Smooth muscle cell of the brain vasculature (primary cell): ENCODE results near the gene ASPSCR1.

Source experiments
- DNase-seq: peaks from one replicate; pipeline ENCODE4 v3.0.0-alpha.2; 2012; ENCODE audit warnings: low read depth, low spot score

The ASPSCR1 gene

DNA sequence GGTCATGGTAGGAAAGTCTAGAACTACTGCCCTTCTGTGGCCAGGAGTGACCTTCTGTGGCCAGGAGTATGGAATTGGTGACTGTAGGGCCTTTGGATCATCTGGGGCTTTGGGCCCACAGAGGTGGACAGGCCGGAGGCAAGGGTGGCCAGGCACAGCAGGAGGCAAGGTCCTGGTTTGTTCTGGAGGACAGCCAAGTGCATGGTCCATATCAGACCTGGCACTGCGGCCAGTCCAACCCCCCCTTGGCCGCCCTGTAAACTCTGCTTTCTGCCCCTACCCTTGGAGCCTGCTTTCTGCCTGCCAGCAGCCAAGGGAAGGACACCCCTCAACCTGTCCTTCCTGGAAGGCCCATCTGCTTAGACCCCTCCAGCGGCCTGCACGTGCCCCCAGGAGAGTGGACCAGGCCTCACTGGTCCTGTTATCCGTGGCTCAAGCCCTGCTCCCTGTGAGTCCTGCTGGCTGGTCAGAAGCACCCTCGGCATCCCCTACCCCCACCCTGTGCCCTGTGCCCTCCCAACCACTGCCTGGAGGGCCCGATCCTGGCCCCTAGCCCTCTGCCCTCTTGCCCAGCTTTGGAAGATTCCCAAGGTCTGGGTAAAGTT lies 62.4 kb downstream of the ASPSCR1 start:
- DNase-seq, result no peak

DNA sequence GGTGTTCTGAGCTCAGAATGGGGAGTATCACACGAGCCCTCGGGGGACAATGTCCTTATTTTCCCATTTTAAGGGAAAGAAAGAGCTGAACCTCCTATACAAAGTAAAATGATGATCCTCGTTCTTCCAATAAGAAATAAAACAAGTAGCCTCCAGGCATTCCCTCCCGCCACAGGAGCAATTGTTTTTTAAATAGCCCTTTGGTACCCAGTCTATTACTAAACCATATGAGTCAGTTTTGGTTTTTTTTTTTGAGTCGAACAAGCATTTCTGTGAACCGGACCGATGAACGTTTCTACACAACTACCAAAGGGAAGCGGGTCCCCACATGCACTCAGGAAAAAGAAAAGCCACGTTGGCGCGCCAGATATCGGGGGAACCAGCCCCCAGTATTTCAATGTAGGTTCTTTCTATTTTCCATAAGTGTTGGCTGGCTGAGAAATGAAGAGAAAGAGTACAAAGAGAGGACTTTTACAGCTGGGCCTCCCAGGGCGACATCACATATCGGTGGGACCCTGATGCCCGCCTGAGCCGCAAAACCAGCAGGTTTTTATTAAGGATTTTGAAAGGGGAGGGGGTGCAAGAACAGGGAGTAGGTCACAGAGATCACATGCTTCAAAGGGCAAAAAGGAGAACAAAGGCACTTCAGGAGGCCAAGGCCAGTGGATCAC lies 63.9 kb downstream of the ASPSCR1 start:
- DNase-seq, result no peak

DNA sequence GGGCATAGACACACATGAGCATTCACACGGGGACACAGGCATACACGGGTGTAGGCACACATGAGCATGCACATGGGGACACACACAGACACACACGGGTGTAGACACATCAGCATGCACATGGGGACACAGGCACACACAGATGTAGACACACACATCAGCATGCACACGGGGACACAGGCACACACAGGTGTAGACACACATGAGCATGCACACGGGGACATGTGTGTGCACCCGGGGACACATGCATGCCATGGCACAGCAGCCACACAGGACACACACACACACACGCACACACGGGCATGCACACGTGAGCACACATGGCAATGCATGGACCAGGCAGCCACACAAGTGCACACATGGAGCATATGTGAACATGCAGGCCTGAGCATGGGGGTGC lies 65.2 kb downstream of the ASPSCR1 start:
- DNase-seq, result no peak

DNA sequence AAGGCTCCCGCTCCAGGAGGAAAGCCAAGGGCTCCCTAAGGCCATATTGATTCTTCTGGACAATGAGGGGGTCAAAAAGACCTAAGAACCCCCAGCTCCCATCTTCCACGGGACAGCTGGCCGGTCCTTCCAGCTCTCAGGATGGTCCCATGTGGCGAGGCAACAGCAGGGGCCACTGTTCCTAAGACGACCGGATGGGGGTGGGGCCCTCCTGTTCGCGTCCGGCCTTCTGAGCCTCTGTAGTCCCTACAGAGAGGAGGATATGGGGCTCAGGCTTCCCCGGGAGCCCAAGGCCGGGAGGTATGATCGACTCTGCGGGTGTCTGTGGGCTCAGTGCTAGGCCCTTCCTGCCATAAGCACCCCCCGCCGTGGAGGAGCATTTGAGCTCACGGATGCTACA lies 66.1 kb downstream of the ASPSCR1 start:
- no peak for DNase-seq

DNA sequence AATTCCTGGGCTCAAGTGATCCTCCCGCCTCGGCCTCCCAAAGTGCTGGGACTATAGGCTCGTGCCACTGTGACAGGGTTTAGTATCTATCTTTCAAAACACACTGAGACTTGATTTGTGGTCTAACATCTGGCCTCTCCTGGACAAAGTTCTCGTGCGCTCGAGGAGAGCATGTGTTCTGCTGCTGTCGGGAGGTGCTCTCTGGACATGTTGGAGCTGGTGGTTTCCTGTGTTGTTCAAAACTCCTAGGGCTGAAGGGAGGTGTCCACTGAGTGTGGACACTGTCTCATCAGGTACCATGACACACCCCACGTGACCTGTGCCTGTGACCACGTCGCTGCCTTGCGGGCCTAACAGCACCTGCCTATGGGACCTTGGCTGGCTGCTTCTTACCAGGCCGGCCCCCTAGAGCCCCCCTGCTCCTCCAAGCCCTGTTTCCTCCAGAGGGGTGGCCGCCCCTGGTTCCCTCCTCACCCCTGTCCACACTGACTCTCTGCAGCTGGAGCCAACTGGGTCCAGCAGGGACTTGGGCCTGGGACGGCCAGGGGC lies 68.6 kb downstream of the ASPSCR1 start:
- DNase-seq, result no peak

DNA sequence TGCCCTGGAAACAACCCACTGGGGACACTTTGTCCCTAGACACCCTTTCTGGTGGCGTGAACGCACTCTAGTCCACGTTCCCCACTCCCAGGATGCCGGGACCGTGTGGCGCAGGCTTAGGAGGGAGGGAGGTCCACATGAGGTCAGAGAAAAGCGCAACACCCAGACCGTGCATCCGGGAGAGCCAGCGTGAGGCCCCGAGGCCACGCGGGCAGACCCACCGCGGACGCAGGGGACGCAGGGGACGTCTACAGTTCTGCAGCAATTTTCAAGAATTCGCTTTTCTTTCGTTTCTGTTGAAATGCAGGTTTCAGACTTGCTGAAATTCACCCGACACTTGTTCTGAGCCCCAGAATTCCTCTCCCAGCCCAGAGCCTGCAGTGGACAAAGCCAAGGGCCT lies 69.5 kb downstream of the ASPSCR1 start:
- DNase-seq, result no peak

DNA sequence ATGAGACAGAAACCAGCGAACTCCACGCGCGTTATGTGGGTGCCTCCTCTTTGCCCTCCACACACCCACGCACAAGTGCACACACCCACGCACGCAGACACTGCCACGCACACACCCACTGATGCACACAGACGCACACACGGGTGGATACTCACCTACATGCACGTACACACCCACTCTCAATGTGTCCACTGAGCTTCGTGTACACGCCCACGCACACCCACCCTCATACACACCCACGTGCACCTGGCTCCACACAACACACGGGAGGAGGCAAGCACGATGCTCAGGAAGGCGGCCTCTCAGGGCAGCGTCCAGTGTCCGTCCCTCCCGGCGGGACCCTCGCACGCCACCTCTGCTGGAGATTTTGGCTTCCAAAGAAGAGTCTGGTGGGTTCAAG lies 70.0 kb downstream of the ASPSCR1 start:
- no peak for DNase-seq

DNA sequence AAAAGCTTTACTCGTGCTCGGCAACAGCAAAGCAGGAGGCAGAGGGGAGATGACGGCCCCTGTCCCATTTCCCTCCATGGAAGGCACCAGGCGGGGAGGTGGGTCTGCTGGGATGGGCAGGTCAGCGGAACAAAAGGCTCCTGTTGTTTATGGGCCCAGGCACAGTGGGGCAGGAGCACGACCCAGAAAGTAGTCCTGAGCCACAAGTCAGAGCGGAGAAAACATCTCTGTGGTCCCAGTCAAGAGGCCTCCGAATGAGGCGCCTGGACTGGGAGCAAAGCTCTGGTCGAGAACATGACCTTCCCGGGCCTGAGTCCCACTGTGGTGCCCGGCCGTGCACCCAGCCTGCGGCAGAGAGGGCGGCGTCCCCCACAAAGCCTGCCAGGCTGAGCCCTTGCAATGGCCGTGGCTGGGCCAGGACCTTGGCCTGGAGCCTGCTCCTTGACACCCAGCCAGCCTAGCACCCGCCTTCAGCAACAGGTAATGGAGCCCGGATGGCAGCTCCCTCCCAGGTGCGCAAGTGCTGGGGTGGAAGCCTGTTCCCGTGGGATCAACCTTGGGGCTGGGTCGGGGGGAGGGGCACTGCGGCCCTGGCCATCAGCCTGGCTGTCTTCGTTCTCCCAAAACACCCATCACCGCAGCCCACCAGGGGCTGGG lies 70.6 kb downstream of the ASPSCR1 start:
- DNase-seq, result no peak

GRCh38 chr17:82048571-82048971 lies 71.1 kb downstream of the ASPSCR1 start:
- DNase-seq, result no peak

DNA sequence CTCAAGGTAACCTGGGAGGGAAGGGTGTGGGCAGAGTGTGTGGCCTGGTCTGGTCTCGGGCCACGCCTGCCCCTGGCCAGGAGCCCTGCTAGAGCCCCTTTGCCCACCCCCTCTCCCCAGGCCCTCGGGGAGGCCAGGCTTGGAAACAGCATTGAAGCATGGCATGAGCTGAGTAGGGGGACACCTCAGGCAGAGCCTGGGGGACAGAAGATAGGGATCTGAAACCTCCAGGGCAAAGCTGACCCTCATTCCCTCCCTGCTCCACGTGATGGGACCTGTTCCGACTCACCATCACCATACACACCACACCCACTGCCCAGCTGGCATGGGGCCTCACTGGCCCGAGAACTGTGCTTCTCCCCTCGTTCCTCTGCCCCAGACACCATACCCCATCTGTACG lies 71.7 kb downstream of the ASPSCR1 start:
- no peak for DNase-seq

DNA sequence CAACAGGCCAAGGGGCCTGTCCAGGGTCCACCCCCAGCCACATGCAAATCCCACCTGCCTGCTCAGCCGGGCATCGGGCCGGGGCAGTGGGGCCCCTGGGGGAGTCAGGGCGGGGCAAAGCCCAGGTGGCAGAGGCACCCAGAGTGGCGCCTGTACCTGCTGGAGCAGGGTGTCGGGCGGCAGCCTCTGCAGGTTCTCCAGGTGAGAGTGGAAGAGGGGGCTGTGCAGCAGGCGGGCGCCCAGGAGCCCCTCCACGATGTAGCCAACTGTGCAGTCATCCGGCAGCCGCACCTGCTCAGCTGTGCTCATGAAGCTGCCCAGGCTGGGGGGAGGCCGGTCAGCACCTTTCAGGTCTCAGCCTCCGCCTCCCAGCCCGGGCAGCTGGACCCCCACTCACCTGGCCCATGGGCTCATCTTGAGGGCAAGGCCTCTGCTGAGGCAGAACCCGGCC lies 72.1 kb downstream of the ASPSCR1 start:
- no peak for DNase-seq

GRCh38 chr17:82050152-82050760 lies 72.8 kb downstream of the ASPSCR1 start:
- DNase-seq, result no peak

DNA sequence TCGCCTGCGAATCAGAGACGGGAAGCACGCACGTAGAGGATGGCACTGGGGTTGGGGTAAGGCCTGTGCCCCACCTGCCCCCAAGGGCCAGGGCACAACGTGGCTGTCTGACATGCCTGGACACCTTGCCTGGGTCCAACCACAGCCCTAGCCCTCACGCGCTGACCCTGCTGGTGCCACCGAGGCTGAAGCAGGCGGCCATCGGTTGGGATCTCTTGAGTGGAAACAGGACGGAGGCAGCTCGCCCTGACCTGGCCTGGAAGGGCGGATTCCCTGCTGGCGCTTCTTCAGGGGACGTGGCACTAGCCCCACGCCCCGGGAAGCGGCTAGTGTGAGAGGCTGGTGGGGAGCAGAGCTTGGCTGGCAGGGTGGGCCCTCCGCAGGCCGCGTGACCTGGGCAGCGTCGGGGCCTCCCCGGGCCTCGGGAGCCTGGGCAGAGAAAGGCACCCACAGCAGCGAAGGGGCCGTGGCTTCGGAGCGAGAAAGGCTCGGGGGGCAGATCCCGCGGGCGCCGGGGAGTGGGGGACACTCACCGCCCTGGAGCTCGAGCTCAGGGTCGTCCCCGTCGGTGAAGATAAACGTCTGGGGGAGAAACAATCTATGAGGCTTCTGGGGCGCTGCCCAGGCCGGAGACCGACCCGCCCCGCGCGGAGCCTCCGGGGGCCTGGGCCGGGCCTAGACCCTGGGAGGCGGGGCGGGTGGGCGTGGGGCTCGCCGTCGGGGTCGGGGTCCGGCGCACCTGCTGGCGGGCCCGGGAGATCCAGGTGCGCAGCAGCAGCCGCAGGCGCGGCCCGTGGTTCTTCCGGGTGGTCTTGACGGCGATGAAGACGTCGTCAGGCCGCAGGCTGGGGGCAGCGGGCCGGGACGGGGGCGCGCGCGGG lies 73.6 kb downstream of the ASPSCR1 start:
- DNase-seq, result no peak

GRCh38 chr17:82051776-82052637 lies 74.6 kb downstream of the ASPSCR1 start, which contains the start of the genes GPS1 and RFNG:
Gene GPS1 (plus strand): TSS chr17:82051898. CDS start chr17:82051932, 34 bp downstream.
Gene RFNG (minus strand): TSS chr17:82051811. CDS start chr17:82051766, 45 bp downstream.
- DNase-seq, result no peak

DNA sequence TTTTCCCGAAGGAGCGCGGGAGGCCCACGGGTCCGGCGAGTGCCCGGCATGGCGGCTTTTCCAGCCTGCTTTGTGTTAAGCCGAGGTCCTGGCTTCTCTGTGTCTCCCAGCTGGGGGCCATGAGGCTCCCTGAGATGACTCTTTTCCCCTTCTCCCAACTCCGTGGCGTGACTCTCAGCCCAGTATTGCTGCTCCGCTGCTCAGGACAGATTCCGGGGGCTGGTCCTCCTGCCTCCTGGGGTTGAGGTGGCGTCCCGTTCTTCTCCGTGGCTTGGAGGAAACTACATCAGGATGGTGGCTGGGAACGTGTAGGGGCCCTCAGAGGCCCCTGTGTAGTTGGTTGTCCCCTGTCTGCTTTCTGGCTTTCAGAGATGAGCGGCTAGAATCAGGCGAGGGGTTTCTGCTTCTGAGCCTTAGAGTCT lies 75.2 kb downstream of the ASPSCR1 start:
- no peak for DNase-seq

GRCh38 chr17:82053130-82053529 lies 75.7 kb downstream of the ASPSCR1 start:
- DNase-seq, result no peak

GRCh38 chr17:82053556-82054263 lies 76.3 kb downstream of the ASPSCR1 start:
- DNase-seq, result no peak

DNA sequence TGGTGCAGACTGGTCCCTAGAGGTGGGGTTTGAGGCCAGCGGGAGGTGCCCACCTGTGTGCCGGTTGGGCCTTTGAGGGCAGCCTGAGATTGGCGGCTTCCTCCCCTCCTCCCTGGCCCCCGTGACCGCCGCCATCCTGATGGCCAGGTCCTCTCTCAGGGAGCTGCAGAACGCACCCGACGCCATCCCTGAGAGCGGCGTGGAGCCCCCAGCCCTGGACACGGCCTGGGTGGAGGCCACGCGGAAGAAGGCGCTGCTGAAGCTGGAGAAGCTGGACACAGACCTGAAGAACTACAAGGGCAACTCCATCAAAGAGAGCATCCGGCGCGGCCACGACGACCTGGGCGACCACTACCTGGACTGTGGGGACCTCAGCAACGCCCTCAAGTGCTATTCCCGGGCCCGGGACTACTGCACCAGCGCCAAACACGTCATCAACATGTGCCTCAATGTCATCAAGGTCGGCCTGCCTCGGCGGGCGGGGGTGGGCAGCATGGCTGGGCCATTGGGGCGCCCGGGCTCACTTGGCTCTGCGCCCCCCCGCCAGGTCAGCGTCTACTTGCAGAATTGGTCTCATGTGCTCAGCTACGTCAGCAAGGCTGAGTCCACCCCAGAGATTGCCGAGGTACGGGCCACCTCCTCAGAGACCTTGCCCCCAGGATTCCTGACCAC lies 77.1 kb downstream of the ASPSCR1 start:
- no peak for DNase-seq
